HS-27A (cell line): ENCODE measurements around the gene SAA1.

Experiments used
- DNase-seq: peaks from one replicate; pipeline ENCODE4 v3.0.0-alpha.2; 2012; ENCODE audit warnings: low read depth, missing footprints

Gene SAA1

GRCh38 chr11:18310800-18311340 is 44.8 kb downstream of the SAA1 start:
- DNase-seq = no peak

- no peak for DNase-seq
Measured at GRCh38 chr11:18312012-18312411, 45.9 kb downstream of the SAA1 start.

- peak; percentile 64 for DNase-seq
Measured at GRCh38 chr11:18312663-18313420, 46.8 kb downstream of the SAA1 start.

- peak; percentile 61 for DNase-seq
Measured at GRCh38 chr11:18313965-18314763, 48.1 kb downstream of the SAA1 start.

GRCh38 chr11:18314784-18315523 is 48.9 kb downstream of the SAA1 start:
- no peak for DNase-seq

- DNase-seq = no peak
Measured at GRCh38 chr11:18315893-18316292, 49.8 kb downstream of the SAA1 start.

GRCh38 chr11:18317551-18317950 is 51.5 kb downstream of the SAA1 start:
- no peak for DNase-seq
